Endodermal cell (in vitro differentiated cells): ENCODE data around the gene ARCN1. TPM values are rescaled to one million over a fixed set of nuclear protein-coding genes. Genes with fewer than 3 reads are reported as not detected.
"Not testable (repeated sequence)": the region's sequence is repeated elsewhere in the genome, so short reads cannot be mapped to it uniquely, and the experiment has no call there.

ENCODE experiments used
- DNase-seq: peaks from one replicate; pipeline ENCODE4 v3.0.0-alpha.2; 2017
- H3K27ac ChIP-seq: 2 replicates; pipeline ENCODE4 v1.5.1; 2013; ENCODE audit warnings: mild to moderate bottlenecking, low read depth, low read length, moderate library complexity
- H3K27me3 ChIP-seq: 2 replicates; pipeline ENCODE4 v1.6.1; 2013; ENCODE audit warnings: mild to moderate bottlenecking, low read length, moderate library complexity; ENCODE audit not compliant: insufficient read depth, control insufficient read depth, poor library complexity, severe bottlenecking
- H3K36me3 ChIP-seq: 2 replicates; pipeline ENCODE4 v1.7.0; 2013; ENCODE audit warnings: mild to moderate bottlenecking, low read length, moderate library complexity; ENCODE audit not compliant: control insufficient read depth, insufficient read depth
- H3K4me1 ChIP-seq: one replicate; pipeline ENCODE4 v1.7.0; 2013; ENCODE audit warnings: low read length; ENCODE audit not compliant: control insufficient read depth, insufficient read depth
- H3K4me3 ChIP-seq: 2 replicates; pipeline ENCODE4 v1.5.1; 2013; ENCODE audit warnings: mild to moderate bottlenecking, low read length, moderate library complexity
- H3K9ac ChIP-seq: 2 replicates; pipeline ENCODE4 v1.6.1; 2013; ENCODE audit warnings: mild to moderate bottlenecking, low read length, moderate library complexity; ENCODE audit not compliant: poor library complexity, severe bottlenecking; ENCODE audit errors: extremely low read depth
- H3K9me3 ChIP-seq: 2 replicates; pipeline ENCODE4 v1.6.1; 2013; ENCODE audit warnings: mild to moderate bottlenecking, low read length, moderate library complexity; ENCODE audit not compliant: control insufficient read depth
- H3K27ac Mint-ChIP-seq: 2 replicates; pipeline ENCODE4 v1.8.0; 2020; ENCODE audit warnings: mixed read lengths
- H3K27me3 Mint-ChIP-seq: 2 replicates; pipeline ENCODE4 v1.8.0; 2021; ENCODE audit warnings: mild to moderate bottlenecking, mixed read lengths; ENCODE audit not compliant: insufficient read depth
- H3K36me3 Mint-ChIP-seq: 2 replicates; pipeline ENCODE4 v1.8.0; 2020; ENCODE audit warnings: low read depth, mixed read lengths
- H3K4me1 Mint-ChIP-seq: 2 replicates; pipeline ENCODE4 v1.8.0; 2020; ENCODE audit warnings: mixed read lengths
- H3K4me3 Mint-ChIP-seq: 2 replicates; pipeline ENCODE4 v1.8.0; 2020; ENCODE audit warnings: mild to moderate bottlenecking, moderate library complexity, mixed read lengths
- H3K9me3 Mint-ChIP-seq: 2 replicates; pipeline ENCODE4 v1.8.0; 2020; ENCODE audit warnings: mild to moderate bottlenecking, mixed read lengths
- WGBS, 2 experiments: methylation state at CpG; one replicate each; pipeline versions ENCODE4 v1.1.5 to v1.1.7; 2013; ENCODE audit warnings: missing lambda C conversion rate in 2 of 2, mixed read lengths in 1 of 2; ENCODE audit not compliant: insufficient coverage in 1 of 2, insufficient read length in 1 of 2; 5-methylcytosine and 5-hydroxymethylcytosine counted together
- total RNA-seq, 2 donors: library from RNA; stranded (reverse); fragmentation: NEBNext Ultra II Directional in 1 of 2; extraction: Animal tissue kit (Norgen Biotek cat#: 25700) in 1 of 2; gene quantifications; 2 replicates in 1 of 2; 3 replicates in 1 of 2; pipeline ENCODE4 v1.2.1, GENCODE V29; 2021
- TF ChIP-seq, protein P1 (sequence below): fragments of 200-600 bp; sonication (generic); conservative IDR thresholded peaks from 2 replicates; pipeline ENCODE4 v1.5.0; 2021; ENCODE audit warnings: antibody characterized with exemption, mild to moderate bottlenecking

The ARCN1 gene
- total RNA-seq, 2 donors from 2014 or later = 130 to 161 TPM

GRCh38 chr11:118597556-118597955, 25.3 kb downstream of the ARCN1 start:
- Mint-ChIP-seq H3K4me3 (no peak overlapping the region), H3K4me1 (no peaks in the 10 kb centered on the region), H3K36me3 (peaks cover 77% of the 10 kb centered on the region), H3K27me3 (no peaks in the 10 kb centered on the region), H3K27ac (no peak overlapping the region), H3K9me3 (no peaks in the 10 kb centered on the region)
- no peaks in the 10 kb centered on the region for H3K9me3 ChIP-seq
- no peak overlapping the region for H3K27ac ChIP-seq
- no peak for DNase-seq
- no peaks in the 10 kb centered on the region for H3K27me3 ChIP-seq
- H3K36me3 ChIP-seq = peaks cover 86% of the 10 kb centered on the region
- TF ChIP-seq, protein P1, sequence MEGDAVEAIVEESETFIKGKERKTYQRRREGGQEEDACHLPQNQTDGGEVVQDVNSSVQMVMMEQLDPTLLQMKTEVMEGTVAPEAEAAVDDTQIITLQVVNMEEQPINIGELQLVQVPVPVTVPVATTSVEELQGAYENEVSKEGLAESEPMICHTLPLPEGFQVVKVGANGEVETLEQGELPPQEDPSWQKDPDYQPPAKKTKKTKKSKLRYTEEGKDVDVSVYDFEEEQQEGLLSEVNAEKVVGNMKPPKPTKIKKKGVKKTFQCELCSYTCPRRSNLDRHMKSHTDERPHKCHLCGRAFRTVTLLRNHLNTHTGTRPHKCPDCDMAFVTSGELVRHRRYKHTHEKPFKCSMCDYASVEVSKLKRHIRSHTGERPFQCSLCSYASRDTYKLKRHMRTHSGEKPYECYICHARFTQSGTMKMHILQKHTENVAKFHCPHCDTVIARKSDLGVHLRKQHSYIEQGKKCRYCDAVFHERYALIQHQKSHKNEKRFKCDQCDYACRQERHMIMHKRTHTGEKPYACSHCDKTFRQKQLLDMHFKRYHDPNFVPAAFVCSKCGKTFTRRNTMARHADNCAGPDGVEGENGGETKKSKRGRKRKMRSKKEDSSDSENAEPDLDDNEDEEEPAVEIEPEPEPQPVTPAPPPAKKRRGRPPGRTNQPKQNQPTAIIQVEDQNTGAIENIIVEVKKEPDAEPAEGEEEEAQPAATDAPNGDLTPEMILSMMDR = no peak
- H3K9ac ChIP-seq = no peak overlapping the region
- H3K4me3 ChIP-seq = no peak overlapping the region
- WGBS, 2 experiments = 94 to 96% methylated on average over 9 of the region's 9 CpGs
- H3K4me1 ChIP-seq = no peaks in the 10 kb centered on the region

- Mint-ChIP-seq H3K27ac (no peak overlapping the region), H3K4me3 (no peak overlapping the region), H3K36me3 (peaks cover 49% of the 10 kb centered on the region), H3K27me3 (peaks cover 35% of the 10 kb centered on the region), H3K9me3 (no peaks in the 10 kb centered on the region), H3K4me1 (peaks cover 20% of the 10 kb centered on the region)
- DNase-seq = no peak
- 93 to 100% methylated on average over 2 to 3 of the region's 3 CpGs for WGBS, 2 experiments
- peaks cover 52% of the 10 kb centered on the region for H3K36me3 ChIP-seq
- TF ChIP-seq, protein P1 = no peak
- peaks cover 22% of the 10 kb centered on the region for H3K27me3 ChIP-seq
- no peak overlapping the region for H3K4me3 ChIP-seq
- no peak overlapping the region for H3K27ac ChIP-seq
- no peak overlapping the region for H3K9ac ChIP-seq
- peaks cover 14% of the 10 kb centered on the region for H3K4me1 ChIP-seq
- no peaks in the 10 kb centered on the region for H3K9me3 ChIP-seq
Observed at GRCh38 chr11:118602331-118602730, 30.1 kb downstream of the ARCN1 start.

- H3K4me1 Mint-ChIP-seq = peaks cover 21% of the 10 kb centered on the region
- not testable (repeated sequence) for H3K4me3 ChIP-seq, H3K9ac ChIP-seq, H3K9me3 ChIP-seq, H3K4me3 Mint-ChIP-seq, H3K27ac Mint-ChIP-seq, H3K9me3 Mint-ChIP-seq, H3K27ac ChIP-seq, DNase-seq
- H3K36me3 Mint-ChIP-seq = peaks cover 39% of the 10 kb centered on the region
- H3K27me3 ChIP-seq = peaks cover 36% of the 10 kb centered on the region
- WGBS, 2 experiments = 92% methylated on average over 8 of the region's 8 CpGs; no CpG with 5 or more reads in 1 of the 2 experiments
- peaks cover 38% of the 10 kb centered on the region for H3K36me3 ChIP-seq
- H3K27me3 Mint-ChIP-seq = peaks cover 47% of the 10 kb centered on the region
- peaks cover 14% of the 10 kb centered on the region for H3K4me1 ChIP-seq
Observed at GRCh38 chr11:118603709-118604108, 31.5 kb downstream of the ARCN1 start.

DNA sequence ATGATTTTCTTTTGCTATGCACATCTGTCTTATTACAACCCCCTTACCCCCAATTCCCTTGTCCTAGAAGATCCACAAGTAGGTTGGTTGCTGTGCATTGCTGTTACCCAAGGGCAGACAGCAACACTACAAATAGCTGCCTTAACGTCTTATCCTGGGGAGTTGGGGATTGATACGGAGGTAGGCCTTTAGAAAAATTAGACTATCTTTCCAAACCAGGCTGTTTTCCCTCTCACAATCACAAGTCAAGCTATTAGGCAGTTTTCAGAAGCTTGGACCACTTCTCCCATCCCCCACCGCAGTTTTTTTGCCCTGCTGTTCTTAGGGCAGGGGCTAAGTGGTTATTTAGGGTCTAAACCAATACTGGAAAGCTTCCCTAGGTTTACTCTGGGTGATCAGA, 32.4 kb downstream of the ARCN1 start:
- H3K9ac ChIP-seq = no peak overlapping the region
- peaks cover 55% of the 10 kb centered on the region for H3K27me3 Mint-ChIP-seq
- H3K27me3 ChIP-seq = peaks cover 44% of the 10 kb centered on the region
- H3K4me1 ChIP-seq = peaks cover 14% of the 10 kb centered on the region
- H3K36me3 Mint-ChIP-seq = peaks cover 32% of the 10 kb centered on the region
- H3K27ac Mint-ChIP-seq = no peak overlapping the region
- peaks cover 33% of the 10 kb centered on the region for H3K36me3 ChIP-seq
- TF ChIP-seq, protein P1 = no peak
- H3K4me1 Mint-ChIP-seq = peaks cover 29% of the 10 kb centered on the region
- 81% methylated on average over 3 of the region's 3 CpGs; no CpG with 5 or more reads in 1 of the 2 experiments for WGBS, 2 experiments
- H3K9me3 Mint-ChIP-seq = no peaks in the 10 kb centered on the region
- no peak overlapping the region for H3K4me3 Mint-ChIP-seq
- H3K4me3 ChIP-seq = no peak overlapping the region
- DNase-seq = no peak
- no peaks in the 10 kb centered on the region for H3K9me3 ChIP-seq
- no peak overlapping the region for H3K27ac ChIP-seq
